NCI-H345 treated with DMSO at 0.1 percent for 48 hours (cell line): Measurements from ENCODE around the gene ABCG2.

Source experiments
- DNase-seq: peaks from one replicate; lab custom pipeline; 2025; ENCODE audit not compliant: unreplicated experiment; lab: John Stamatoyannopoulos, UW

Gene ABCG2

GRCh38 chr4:88158489-88159228 is at the start of gene ABCG2:
Gene ABCG2, minus strand, starts transcription at chr4:88158639. Its CDS starts 18,644 bp downstream, at chr4:88139995.
- DNase-seq, result no peak

- no peak for DNase-seq
Observed at GRCh38 chr4:88208156-88208555, 49.7 kb upstream of the ABCG2 start.

- no peak for DNase-seq
Observed at GRCh38 chr4:88207171-88207570, 48.7 kb upstream of the ABCG2 start.

GRCh38 chr4:88204882-88205281 is 46.4 kb upstream of the ABCG2 start:
- no peak for DNase-seq

- no peak for DNase-seq
Observed at GRCh38 chr4:88202443-88202842, 44.0 kb upstream of the ABCG2 start.

GRCh38 chr4:88200186-88200585 is 41.7 kb upstream of the ABCG2 start:
- DNase-seq, result no peak

- no peak for DNase-seq
Observed at GRCh38 chr4:88196523-88197185, 38.2 kb upstream of the ABCG2 start.

- DNase-seq, result no peak
Observed at GRCh38 chr4:88196013-88196365, 37.5 kb upstream of the ABCG2 start.

- DNase-seq, result no peak
Observed at GRCh38 chr4:88195328-88196012, 37.0 kb upstream of the ABCG2 start.

GRCh38 chr4:88191404-88191803 is 33.0 kb upstream of the ABCG2 start:
- DNase-seq, result no peak

- no peak for DNase-seq
Observed at GRCh38 chr4:88189881-88190585, 31.6 kb upstream of the ABCG2 start.

- DNase-seq, result no peak
Observed at GRCh38 chr4:88189418-88189738, 30.9 kb upstream of the ABCG2 start.

- DNase-seq, result no peak
Observed at GRCh38 chr4:88188738-88189417, 30.4 kb upstream of the ABCG2 start.

- DNase-seq, result no peak
Observed at GRCh38 chr4:88187766-88188165, 29.3 kb upstream of the ABCG2 start.

- no peak for DNase-seq
Observed at GRCh38 chr4:88185906-88186305, 27.5 kb upstream of the ABCG2 start.

- DNase-seq, result no peak
Observed at GRCh38 chr4:88179261-88179660, 20.8 kb upstream of the ABCG2 start.

GRCh38 chr4:88178626-88179231 is 20.3 kb upstream of the ABCG2 start:
- no peak for DNase-seq

GRCh38 chr4:88177983-88178625 is 19.7 kb upstream of the ABCG2 start:
- no peak for DNase-seq

- no peak for DNase-seq
Observed at GRCh38 chr4:88172987-88173386, 14.5 kb upstream of the ABCG2 start.

GRCh38 chr4:88171206-88171605 is 12.8 kb upstream of the ABCG2 start:
- DNase-seq, result no peak
